ENCODE measurements around the gene LZTS2. TPM values are rescaled to one million over a fixed set of nuclear protein-coding genes. Genes with fewer than 3 reads are reported as not detected.

LZTS2 gene
- total RNA-seq, 2 donors from 2014 or later, result 16.0 to 23.4 TPM

- peak overlapping the region; percentile 97 for H3K27ac Mint-ChIP-seq
- ATAC-seq, result no peak
- no peak for DNase-seq
- peaks cover 15% of the 10 kb centered on the region for H3K27me3 Mint-ChIP-seq
- H3K4me1 Mint-ChIP-seq, result peaks cover 20% of the 10 kb centered on the region
- H3K4me3 Mint-ChIP-seq, result peak overlapping the region; percentile 98
- H3K9me3 ChIP-seq (ENCODE audit: control insufficient read depth, low read length, poor library complexity, severe bottlenecking), result no peaks in the 10 kb centered on the region
- H3K36me3 Mint-ChIP-seq (ENCODE audit: low read depth), result peaks cover 5% of the 10 kb centered on the region
Observed at GRCh38 chr10:101042118-101042517, 42.5 kb downstream of the LZTS2 start.

GRCh38 chr10:101042667-101043362 lies 43.2 kb downstream of the LZTS2 start:
- ATAC-seq (peak; percentile 84), DNase-seq (peak; percentile 58 to 64 (median 62))
- H3K27ac Mint-ChIP-seq, result peak overlapping the region; percentile 97
- peaks cover 5% of the 10 kb centered on the region for H3K36me3 Mint-ChIP-seq (ENCODE audit: low read depth)
- H3K9me3 ChIP-seq (ENCODE audit: control insufficient read depth, low read length, poor library complexity, severe bottlenecking), result no peaks in the 10 kb centered on the region
- peak overlapping the region; percentile 98 for H3K4me3 Mint-ChIP-seq
- peaks cover 18% of the 10 kb centered on the region for H3K27me3 Mint-ChIP-seq
- H3K4me1 Mint-ChIP-seq, result peaks cover 20% of the 10 kb centered on the region

- no peak for DNase-seq
- peak overlapping the region; percentile 98 for H3K4me3 Mint-ChIP-seq
- ATAC-seq, result no peak
- H3K4me1 Mint-ChIP-seq, result peaks cover 22% of the 10 kb centered on the region
- H3K36me3 Mint-ChIP-seq (ENCODE audit: low read depth), result no peaks in the 10 kb centered on the region
- H3K27me3 Mint-ChIP-seq, result peaks cover 23% of the 10 kb centered on the region
- H3K9me3 ChIP-seq (ENCODE audit: control insufficient read depth, low read length, poor library complexity, severe bottlenecking), result no peaks in the 10 kb centered on the region
- peak overlapping the region; percentile 97 for H3K27ac Mint-ChIP-seq
Observed at GRCh38 chr10:101043363-101043707, 43.7 kb downstream of the LZTS2 start.

GRCh38 chr10:101044117-101044516 lies 44.5 kb downstream of the LZTS2 start:
- Mint-ChIP-seq H3K27ac (no peak overlapping the region), H3K27me3 (peaks cover 31% of the 10 kb centered on the region), H3K36me3 (ENCODE audit: low read depth) (peaks cover 2% of the 10 kb centered on the region), H3K4me3 (no peak overlapping the region), H3K4me1 (peaks cover 27% of the 10 kb centered on the region)
- ATAC-seq, result no peak
- DNase-seq, result no peak
- H3K9me3 ChIP-seq (ENCODE audit: control insufficient read depth, low read length, poor library complexity, severe bottlenecking), result no peaks in the 10 kb centered on the region

- peaks cover 29% of the 10 kb centered on the region for H3K4me1 Mint-ChIP-seq
- H3K9me3 ChIP-seq (ENCODE audit: control insufficient read depth, low read length, poor library complexity, severe bottlenecking), result no peaks in the 10 kb centered on the region
- no peak overlapping the region for H3K27ac Mint-ChIP-seq
- no peak for DNase-seq
- no peak overlapping the region for H3K4me3 Mint-ChIP-seq
- no peak for ATAC-seq
- peaks cover 4% of the 10 kb centered on the region for H3K36me3 Mint-ChIP-seq (ENCODE audit: low read depth)
- peaks cover 46% of the 10 kb centered on the region for H3K27me3 Mint-ChIP-seq
Observed at GRCh38 chr10:101046332-101047238, 47.0 kb downstream of the LZTS2 start.

GRCh38 chr10:101047268-101047667 lies 47.7 kb downstream of the LZTS2 start:
- no peak overlapping the region for H3K27ac Mint-ChIP-seq
- H3K36me3 Mint-ChIP-seq (ENCODE audit: low read depth), result peaks cover 4% of the 10 kb centered on the region
- no peak overlapping the region for H3K4me3 Mint-ChIP-seq
- no peaks in the 10 kb centered on the region for H3K9me3 ChIP-seq (ENCODE audit: control insufficient read depth, low read length, poor library complexity, severe bottlenecking)
- ATAC-seq (no peak), DNase-seq (no peak)
- peaks cover 46% of the 10 kb centered on the region for H3K27me3 Mint-ChIP-seq
- H3K4me1 Mint-ChIP-seq, result peaks cover 28% of the 10 kb centered on the region

- no peaks in the 10 kb centered on the region for H3K9me3 ChIP-seq (ENCODE audit: control insufficient read depth, low read length, poor library complexity, severe bottlenecking)
- Mint-ChIP-seq H3K27me3 (peaks cover 46% of the 10 kb centered on the region), H3K4me3 (peak overlapping the region; percentile 9), H3K4me1 (peaks cover 19% of the 10 kb centered on the region), H3K27ac (no peak overlapping the region), H3K36me3 (ENCODE audit: low read depth) (peaks cover 4% of the 10 kb centered on the region)
- DNase-seq (no peak), ATAC-seq (no peak)
Observed at GRCh38 chr10:101047961-101048892, 48.6 kb downstream of the LZTS2 start.

GRCh38 chr10:101050208-101051069 lies 50.8 kb downstream of the LZTS2 start:
- DNase-seq, result peak; percentile 72 to 84 (median 75)
- ATAC-seq, result peak; percentile 92
- Mint-ChIP-seq H3K4me3 (no peak overlapping the region), H3K27ac (no peak overlapping the region), H3K27me3 (peaks cover 46% of the 10 kb centered on the region), H3K36me3 (ENCODE audit: low read depth) (peaks cover 4% of the 10 kb centered on the region), H3K4me1 (peaks cover 16% of the 10 kb centered on the region)
- no peaks in the 10 kb centered on the region for H3K9me3 ChIP-seq (ENCODE audit: control insufficient read depth, low read length, poor library complexity, severe bottlenecking)

GRCh38 chr10:101052285-101052684 lies 52.7 kb downstream of the LZTS2 start:
- DNase-seq (no peak), ATAC-seq (no peak)
- peaks cover 31% of the 10 kb centered on the region for H3K27me3 Mint-ChIP-seq
- no peaks in the 10 kb centered on the region for H3K9me3 ChIP-seq (ENCODE audit: control insufficient read depth, low read length, poor library complexity, severe bottlenecking)
- no peak overlapping the region for H3K27ac Mint-ChIP-seq
- peaks cover 4% of the 10 kb centered on the region for H3K36me3 Mint-ChIP-seq (ENCODE audit: low read depth)
- H3K4me3 Mint-ChIP-seq, result no peak overlapping the region
- H3K4me1 Mint-ChIP-seq, result peaks cover 16% of the 10 kb centered on the region

- peaks cover 4% of the 10 kb centered on the region for H3K36me3 Mint-ChIP-seq (ENCODE audit: low read depth)
- peaks cover 11% of the 10 kb centered on the region for H3K4me1 Mint-ChIP-seq
- no peak for DNase-seq
- peaks cover 22% of the 10 kb centered on the region for H3K27me3 Mint-ChIP-seq
- H3K4me3 Mint-ChIP-seq, result no peak overlapping the region
- ATAC-seq, result no peak
- H3K27ac Mint-ChIP-seq, result no peak overlapping the region
- H3K9me3 ChIP-seq (ENCODE audit: control insufficient read depth, low read length, poor library complexity, severe bottlenecking), result no peaks in the 10 kb centered on the region
Observed at GRCh38 chr10:101053516-101053915, 53.9 kb downstream of the LZTS2 start.

- Mint-ChIP-seq H3K4me3 (no peak overlapping the region), H3K4me1 (peaks cover 7% of the 10 kb centered on the region), H3K27ac (no peak overlapping the region), H3K27me3 (peaks cover 13% of the 10 kb centered on the region), H3K36me3 (ENCODE audit: low read depth) (peaks cover 2% of the 10 kb centered on the region)
- DNase-seq, result no peak
- no peaks in the 10 kb centered on the region for H3K9me3 ChIP-seq (ENCODE audit: control insufficient read depth, low read length, poor library complexity, severe bottlenecking)
- no peak for ATAC-seq
Observed at GRCh38 chr10:101054351-101054750, 54.7 kb downstream of the LZTS2 start.

GRCh38 chr10:101054876-101055275 lies 55.3 kb downstream of the LZTS2 start:
- H3K4me1 Mint-ChIP-seq, result peaks cover 8% of the 10 kb centered on the region
- peaks cover 2% of the 10 kb centered on the region for H3K36me3 Mint-ChIP-seq (ENCODE audit: low read depth)
- H3K27ac Mint-ChIP-seq, result no peak overlapping the region
- peaks cover 9% of the 10 kb centered on the region for H3K27me3 Mint-ChIP-seq
- DNase-seq (no peak), ATAC-seq (no peak)
- H3K9me3 ChIP-seq (ENCODE audit: control insufficient read depth, low read length, poor library complexity, severe bottlenecking), result no peaks in the 10 kb centered on the region
- no peak overlapping the region for H3K4me3 Mint-ChIP-seq

Measured in T-helper 17 cell (primary cell).